Mesothelial cell of epicardium (in vitro differentiated cells): Measurements from ENCODE around the gene HAUS7. TPM values are rescaled to one million over a fixed set of nuclear protein-coding genes. Genes with fewer than 3 reads are reported as not detected.

Experiments used
- DNase-seq, 2 experiments: peaks; one replicate each; pipeline ENCODE4 v3.0.0; 2021; ENCODE audit warnings: low spot score in 2 of 2; ENCODE audit not compliant: unreplicated experiment in 2 of 2
- H3K27ac Mint-ChIP-seq: 2 replicates; pipeline ENCODE4 v1.8.0; 2021; ENCODE audit warnings: mixed read lengths
- H3K27me3 Mint-ChIP-seq: 2 replicates; pipeline ENCODE4 v1.8.0; 2021; ENCODE audit warnings: low read depth, mixed read lengths
- H3K36me3 Mint-ChIP-seq: 2 replicates; pipeline ENCODE4 v1.8.0; 2021; ENCODE audit warnings: mixed read lengths
- H3K4me1 Mint-ChIP-seq: 2 replicates; pipeline ENCODE4 v1.8.0; 2021; ENCODE audit warnings: mixed read lengths
- H3K4me3 Mint-ChIP-seq: 2 replicates; pipeline ENCODE4 v1.8.0; 2021; ENCODE audit warnings: mild to moderate bottlenecking, moderate library complexity, mixed read lengths
- H3K9me3 Mint-ChIP-seq: 2 replicates; pipeline ENCODE4 v1.8.0; 2021; ENCODE audit warnings: mixed read lengths
- total RNA-seq: library from RNA; stranded (reverse); gene quantifications from 3 replicates; pipeline ENCODE4 v1.2.1, GENCODE V29; 2021
- TF ChIP-seq, protein P1 (sequence below): fragments of 200-600 bp; sonication (generic); IDR thresholded peaks from one replicate; pipeline ENCODE4 v1.5.0; 2021; ENCODE audit warnings: antibody characterized with exemption; ENCODE audit not compliant: unreplicated experiment

HAUS7 gene
- total RNA-seq, 1 donor from 2014 or later, result 24.7 TPM

GRCh38 chrX:153458476-153458875 lies 11.9 kb downstream of the HAUS7 start:
- Mint-ChIP-seq H3K4me3 (no peak overlapping the region), H3K4me1 (peaks cover 4% of the 10 kb centered on the region), H3K36me3 (peaks cover 14% of the 10 kb centered on the region), H3K9me3 (peaks cover 11% of the 10 kb centered on the region), H3K27me3 (no peaks in the 10 kb centered on the region), H3K27ac (no peak overlapping the region)
- TF ChIP-seq, protein P1, sequence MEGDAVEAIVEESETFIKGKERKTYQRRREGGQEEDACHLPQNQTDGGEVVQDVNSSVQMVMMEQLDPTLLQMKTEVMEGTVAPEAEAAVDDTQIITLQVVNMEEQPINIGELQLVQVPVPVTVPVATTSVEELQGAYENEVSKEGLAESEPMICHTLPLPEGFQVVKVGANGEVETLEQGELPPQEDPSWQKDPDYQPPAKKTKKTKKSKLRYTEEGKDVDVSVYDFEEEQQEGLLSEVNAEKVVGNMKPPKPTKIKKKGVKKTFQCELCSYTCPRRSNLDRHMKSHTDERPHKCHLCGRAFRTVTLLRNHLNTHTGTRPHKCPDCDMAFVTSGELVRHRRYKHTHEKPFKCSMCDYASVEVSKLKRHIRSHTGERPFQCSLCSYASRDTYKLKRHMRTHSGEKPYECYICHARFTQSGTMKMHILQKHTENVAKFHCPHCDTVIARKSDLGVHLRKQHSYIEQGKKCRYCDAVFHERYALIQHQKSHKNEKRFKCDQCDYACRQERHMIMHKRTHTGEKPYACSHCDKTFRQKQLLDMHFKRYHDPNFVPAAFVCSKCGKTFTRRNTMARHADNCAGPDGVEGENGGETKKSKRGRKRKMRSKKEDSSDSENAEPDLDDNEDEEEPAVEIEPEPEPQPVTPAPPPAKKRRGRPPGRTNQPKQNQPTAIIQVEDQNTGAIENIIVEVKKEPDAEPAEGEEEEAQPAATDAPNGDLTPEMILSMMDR, result no peak
- no peak for DNase-seq

- H3K4me3 Mint-ChIP-seq, result no peak overlapping the region
- H3K9me3 Mint-ChIP-seq, result peaks cover 11% of the 10 kb centered on the region
- H3K27me3 Mint-ChIP-seq, result no peaks in the 10 kb centered on the region
- no peak for DNase-seq
- H3K36me3 Mint-ChIP-seq, result peaks cover 14% of the 10 kb centered on the region
- H3K4me1 Mint-ChIP-seq, result peaks cover 4% of the 10 kb centered on the region
- no peak overlapping the region for H3K27ac Mint-ChIP-seq
- TF ChIP-seq, protein P1, result no peak
Measured at GRCh38 chrX:153457827-153458466, 12.4 kb downstream of the HAUS7 start.

DNA sequence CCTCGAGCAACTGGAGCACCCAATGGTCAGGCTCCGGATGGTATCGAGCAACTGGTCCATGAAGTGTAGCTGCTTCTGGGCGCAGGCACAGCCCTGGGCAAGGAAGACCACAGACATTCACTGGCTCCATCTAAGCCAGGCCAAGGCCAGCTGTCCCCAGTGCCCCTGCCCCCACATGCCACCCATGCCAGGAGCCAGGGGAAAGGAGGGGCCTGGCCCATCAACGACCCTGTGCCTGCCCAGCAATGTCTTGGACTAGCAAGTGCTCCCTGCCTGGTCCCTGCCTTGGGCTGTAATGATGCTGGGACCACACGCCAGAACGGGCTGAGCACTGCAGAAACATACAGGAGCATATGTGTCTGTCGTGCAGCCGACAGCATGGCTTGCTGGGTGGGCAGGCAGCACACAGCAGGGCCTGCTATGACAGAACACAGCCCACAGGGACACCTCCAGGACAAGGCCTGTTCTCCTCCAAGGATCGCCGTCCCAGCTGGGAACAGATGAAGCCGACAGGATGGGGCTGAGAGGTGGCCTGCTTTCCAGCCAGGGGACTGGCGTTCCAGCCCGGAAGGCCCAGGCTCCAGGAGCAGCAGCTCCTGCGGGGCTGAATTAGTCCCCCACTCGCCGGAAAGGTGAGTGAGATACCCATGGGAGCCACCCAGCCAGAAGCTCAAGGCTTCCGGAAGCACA lies 13.1 kb downstream of the HAUS7 start:
- no peak overlapping the region for H3K4me3 Mint-ChIP-seq
- H3K36me3 Mint-ChIP-seq, result peaks cover 14% of the 10 kb centered on the region
- peaks cover 4% of the 10 kb centered on the region for H3K4me1 Mint-ChIP-seq
- no peak overlapping the region for H3K27ac Mint-ChIP-seq
- TF ChIP-seq, protein P1, result no peak
- no peak for DNase-seq
- H3K9me3 Mint-ChIP-seq, result peaks cover 11% of the 10 kb centered on the region
- no peaks in the 10 kb centered on the region for H3K27me3 Mint-ChIP-seq

GRCh38 chrX:153456704-153457103 lies 13.7 kb downstream of the HAUS7 start:
- peaks cover 4% of the 10 kb centered on the region for H3K4me1 Mint-ChIP-seq
- peaks cover 13% of the 10 kb centered on the region for H3K36me3 Mint-ChIP-seq
- no peak overlapping the region for H3K4me3 Mint-ChIP-seq
- TF ChIP-seq, protein P1, result no peak
- no peak for DNase-seq
- H3K9me3 Mint-ChIP-seq, result peaks cover 9% of the 10 kb centered on the region
- no peaks in the 10 kb centered on the region for H3K27me3 Mint-ChIP-seq
- H3K27ac Mint-ChIP-seq, result no peak overlapping the region

DNA sequence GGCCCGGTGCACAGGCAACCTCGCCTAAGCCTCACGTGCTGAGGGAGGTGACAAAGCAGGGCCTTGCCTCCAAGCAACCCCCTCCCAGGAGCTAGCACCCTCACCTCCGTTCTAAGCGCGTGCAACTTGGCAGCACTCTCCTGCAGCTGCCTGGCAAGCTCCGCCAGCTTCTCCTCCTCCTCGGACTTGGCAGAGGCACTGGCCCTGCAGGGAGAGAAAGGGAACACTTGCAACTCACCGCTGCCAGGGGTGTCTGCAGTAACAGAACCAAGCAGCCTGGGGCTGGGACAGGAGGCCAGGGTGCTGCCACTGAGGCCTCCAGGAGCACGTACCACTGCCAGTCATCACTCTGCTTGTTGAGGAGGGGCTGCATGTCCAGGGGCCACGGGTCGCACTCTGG lies 14.2 kb downstream of the HAUS7 start:
- H3K36me3 Mint-ChIP-seq, result peaks cover 10% of the 10 kb centered on the region
- no peak for DNase-seq
- peaks cover 6% of the 10 kb centered on the region for H3K9me3 Mint-ChIP-seq
- H3K27ac Mint-ChIP-seq, result no peak overlapping the region
- peaks cover 4% of the 10 kb centered on the region for H3K4me1 Mint-ChIP-seq
- no peaks in the 10 kb centered on the region for H3K27me3 Mint-ChIP-seq
- TF ChIP-seq, protein P1, result no peak
- H3K4me3 Mint-ChIP-seq, result no peak overlapping the region
